Nephron progenitor cell (in vitro differentiated cells): Measurements from ENCODE around the gene MFAP3.

Source experiments
- DNase-seq: peaks from one replicate; pipeline ENCODE4 v3.0.0; 2021
- H3K27ac Mint-ChIP-seq: 2 replicates; pipeline ENCODE4 v1.8.0; 2021; ENCODE audit warnings: mild to moderate bottlenecking, moderate library complexity, mixed read lengths
- H3K27me3 Mint-ChIP-seq: 2 replicates; pipeline ENCODE4 v1.8.0; 2021; ENCODE audit warnings: mild to moderate bottlenecking, low read depth, mixed read lengths; ENCODE audit not compliant: poor library complexity
- H3K36me3 Mint-ChIP-seq: 2 replicates; pipeline ENCODE4 v1.8.0; 2021; ENCODE audit warnings: low read depth, mixed read lengths
- H3K4me1 Mint-ChIP-seq: 2 replicates; pipeline ENCODE4 v1.8.0; 2021; ENCODE audit warnings: mixed read lengths
- H3K4me3 Mint-ChIP-seq: 2 replicates; pipeline ENCODE4 v1.8.0; 2021; ENCODE audit warnings: mild to moderate bottlenecking, moderate library complexity, mixed read lengths
- H3K9me3 Mint-ChIP-seq: 2 replicates; pipeline ENCODE4 v1.8.0; 2021; ENCODE audit warnings: mild to moderate bottlenecking, moderate library complexity, mixed read lengths
- CTCF ChIP-seq: fragments of 200-600 bp; sonication (generic); IDR thresholded peaks from 2 replicates; pipeline ENCODE4 v1.5.0; 2021; ENCODE audit warnings: antibody characterized with exemption

Gene MFAP3

GRCh38 chr5:154044099-154044498, 5.3 kb downstream of the MFAP3 start:
- Mint-ChIP-seq H3K4me3 (no peak overlapping the region), H3K4me1 (peaks cover 8% of the 10 kb centered on the region), H3K9me3 (no peaks in the 10 kb centered on the region), H3K27me3 (no peaks in the 10 kb centered on the region), H3K36me3 (peaks cover 14% of the 10 kb centered on the region), H3K27ac (no peak overlapping the region)
- no peak for TF ChIP-seq CTCF
- DNase-seq: no peak

GRCh38 chr5:154044581-154044980, 5.8 kb downstream of the MFAP3 start:
- Mint-ChIP-seq H3K36me3 (peaks cover 15% of the 10 kb centered on the region), H3K4me3 (no peak overlapping the region), H3K27me3 (no peaks in the 10 kb centered on the region), H3K27ac (no peak overlapping the region), H3K9me3 (no peaks in the 10 kb centered on the region), H3K4me1 (peaks cover 3% of the 10 kb centered on the region)
- no peak for DNase-seq
- TF ChIP-seq CTCF: no peak

- Mint-ChIP-seq H3K9me3 (no peaks in the 10 kb centered on the region), H3K27ac (no peak overlapping the region), H3K4me3 (no peak overlapping the region), H3K27me3 (no peaks in the 10 kb centered on the region), H3K4me1 (no peaks in the 10 kb centered on the region), H3K36me3 (peaks cover 28% of the 10 kb centered on the region)
- no peak for DNase-seq
- no peak for TF ChIP-seq CTCF
Measured at GRCh38 chr5:154046486-154046885, 7.7 kb downstream of the MFAP3 start.

- no peak for TF ChIP-seq CTCF
- no peak for DNase-seq
- Mint-ChIP-seq H3K9me3 (no peaks in the 10 kb centered on the region), H3K4me1 (no peaks in the 10 kb centered on the region), H3K27ac (peak overlapping the region; percentile 40), H3K36me3 (peaks cover 33% of the 10 kb centered on the region), H3K4me3 (no peak overlapping the region), H3K27me3 (no peaks in the 10 kb centered on the region)
Measured at GRCh38 chr5:154047324-154047723, 8.6 kb downstream of the MFAP3 start.

GRCh38 chr5:154049636-154050035, 10.9 kb downstream of the MFAP3 start:
- H3K27me3 Mint-ChIP-seq: no peaks in the 10 kb centered on the region
- peaks cover 56% of the 10 kb centered on the region for H3K36me3 Mint-ChIP-seq
- H3K4me1 Mint-ChIP-seq: no peaks in the 10 kb centered on the region
- DNase-seq: no peak
- TF ChIP-seq CTCF: no peak
- no peaks in the 10 kb centered on the region for H3K9me3 Mint-ChIP-seq
- no peak overlapping the region for H3K4me3 Mint-ChIP-seq
- no peak overlapping the region for H3K27ac Mint-ChIP-seq

GRCh38 chr5:154053468-154053867, 14.7 kb downstream of the MFAP3 start:
- Mint-ChIP-seq H3K27me3 (no peaks in the 10 kb centered on the region), H3K4me3 (no peak overlapping the region), H3K4me1 (no peaks in the 10 kb centered on the region), H3K9me3 (no peaks in the 10 kb centered on the region), H3K36me3 (peaks cover 61% of the 10 kb centered on the region), H3K27ac (no peak overlapping the region)
- no peak for TF ChIP-seq CTCF
- DNase-seq: no peak
